ENCODE results near the gene ZBTB12.

GRCh38 chr6:31861150-31861549, 40.7 kb downstream of the ZBTB12 start:
- TF ChIP-seq EZH2 (IDR thresholded peaks at IDR 0.05; ENCODE audit: low read length) (no peak), CTCF (optimal IDR thresholded peaks at IDR 0.05 in 1 of 3, IDR thresholded peaks at IDR 0.05 in 1 of 3, conservative IDR thresholded peaks at IDR 0.05 in 1 of 3; ENCODE audit: extremely low read depth in 1 of 3, insufficient read depth in 2 of 3, low read length in 3 of 3) (no peak)

All from keratinocyte (primary cell).